GM19468 (cell line): ENCODE data around the gene ADGRL2.

Experiments used
- ATAC-seq: cut with Tn5 transposase; IDR thresholded peaks from one replicate; pipeline ENCODE4 v1.9.1; 2021; ENCODE audit warnings: mild to moderate bottlenecking, moderate library complexity, moderate number of reproducible peaks; ENCODE audit not compliant: unreplicated experiment; ENCODE audit errors: extremely low read depth

Gene ADGRL2

GRCh38 chr1:81889166-81889565 lies 88.4 kb downstream of the ADGRL2 start:
- ATAC-seq = no peak

DNA sequence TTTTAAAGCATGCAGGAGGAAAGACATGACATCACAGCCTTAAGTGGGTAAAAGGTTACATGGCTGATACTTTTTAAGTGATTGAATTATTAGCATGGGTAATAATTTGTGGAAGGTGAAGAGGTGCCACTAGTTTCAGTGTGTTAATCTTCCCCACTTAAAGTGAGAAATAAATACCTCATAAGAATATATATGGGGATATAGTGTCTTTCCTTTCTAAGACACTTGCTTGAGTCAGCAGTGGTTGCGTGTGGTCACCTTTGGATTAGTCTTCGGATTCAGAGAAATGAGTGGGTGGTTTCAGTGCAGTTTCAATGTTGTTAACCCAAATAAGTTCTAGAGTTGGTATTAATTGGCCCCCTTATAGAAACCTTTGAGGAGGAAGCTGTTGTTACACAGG lies 94.1 kb downstream of the ADGRL2 start:
- no peak for ATAC-seq

GRCh38 chr1:81899214-81899821 lies 98.6 kb downstream of the ADGRL2 start:
- ATAC-seq = no peak

GRCh38 chr1:81907575-81907974 lies 106.8 kb downstream of the ADGRL2 start:
- no peak for ATAC-seq

- ATAC-seq = no peak
Observed at GRCh38 chr1:81912383-81912782, 111.6 kb downstream of the ADGRL2 start.

DNA sequence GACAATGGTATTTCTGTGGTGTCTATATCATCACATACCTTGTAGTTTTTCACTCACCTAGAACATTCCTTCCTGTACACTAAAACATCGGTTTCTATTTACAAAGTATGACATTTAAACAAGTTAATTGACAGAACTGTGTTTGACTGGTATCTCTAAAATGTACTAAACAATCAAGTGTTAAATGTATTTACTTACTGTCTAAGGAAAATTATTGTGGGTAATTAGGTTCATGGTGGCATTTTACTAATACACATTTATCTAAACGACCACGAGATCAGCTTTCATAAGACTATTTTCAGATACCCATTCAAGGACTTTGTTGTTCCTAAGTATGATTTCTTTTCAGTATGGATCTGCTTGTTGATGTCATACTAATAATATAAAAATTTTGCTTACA lies 115.2 kb downstream of the ADGRL2 start:
- ATAC-seq = no peak

DNA sequence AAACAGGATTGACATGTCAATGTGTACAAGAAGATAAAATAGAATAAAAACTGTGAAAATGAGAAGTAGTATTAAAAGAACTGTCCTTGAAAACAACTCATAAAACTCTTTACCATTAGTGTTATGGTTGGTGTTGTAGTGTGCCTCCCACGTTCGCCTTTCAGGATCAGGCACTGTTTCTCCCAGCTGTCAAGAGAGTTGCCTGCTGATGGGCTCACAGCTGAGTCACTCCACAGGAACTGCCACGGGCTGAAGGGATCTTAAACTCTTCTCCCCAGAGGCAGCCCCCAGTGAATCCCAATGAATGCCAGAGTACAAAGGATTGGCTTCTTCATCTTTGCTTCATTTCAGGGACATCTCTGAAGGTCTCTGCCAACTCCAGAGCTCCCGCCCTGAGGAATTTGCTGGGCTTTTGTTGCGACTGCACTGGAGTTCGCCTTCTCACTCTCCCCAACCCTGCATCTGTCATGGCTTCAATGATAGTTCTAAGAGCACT lies 119.6 kb downstream of the ADGRL2 start:
- no peak for ATAC-seq

- no peak for ATAC-seq
Observed at GRCh38 chr1:81920886-81921285, 120.2 kb downstream of the ADGRL2 start.

DNA sequence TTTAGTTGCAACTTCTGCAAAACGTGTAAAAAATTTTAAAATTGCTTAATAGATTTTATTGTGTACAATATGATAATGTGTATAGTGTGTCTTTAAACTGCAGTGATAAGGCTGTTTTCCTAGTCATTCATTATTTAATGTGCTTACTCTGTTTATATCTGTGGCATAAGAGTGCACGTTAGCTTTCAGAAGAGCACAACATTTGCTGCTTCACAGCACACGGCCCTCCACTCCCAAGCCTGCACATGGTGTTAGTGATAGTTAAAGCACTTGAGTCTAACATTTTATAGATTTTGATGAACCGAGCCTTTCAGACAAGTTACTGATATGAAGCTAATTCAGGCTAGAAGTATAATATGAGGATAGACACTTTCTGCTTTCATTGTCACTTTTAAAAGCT lies 120.6 kb downstream of the ADGRL2 start:
- no peak for ATAC-seq

GRCh38 chr1:81921851-81922462 lies 121.2 kb downstream of the ADGRL2 start:
- ATAC-seq = no peak

DNA sequence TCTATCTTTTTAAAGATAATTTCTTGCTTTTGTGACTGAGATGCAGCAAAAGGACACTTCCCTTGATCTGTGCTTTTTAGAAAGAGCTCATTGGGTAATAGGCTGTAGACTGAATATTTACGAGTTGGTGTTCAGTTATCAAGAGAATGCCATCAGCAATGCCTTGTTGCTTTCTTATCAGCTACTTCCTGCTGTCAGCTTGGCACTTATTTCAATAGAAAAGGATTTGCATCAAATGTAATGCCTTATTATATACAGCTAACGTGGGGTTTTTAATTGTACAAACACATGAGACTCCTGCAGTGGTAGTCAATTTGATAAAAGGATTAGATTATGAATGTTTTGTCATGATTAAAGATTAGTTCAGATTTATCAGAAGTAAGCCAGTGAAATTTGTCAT lies 122.2 kb downstream of the ADGRL2 start:
- no peak for ATAC-seq

DNA sequence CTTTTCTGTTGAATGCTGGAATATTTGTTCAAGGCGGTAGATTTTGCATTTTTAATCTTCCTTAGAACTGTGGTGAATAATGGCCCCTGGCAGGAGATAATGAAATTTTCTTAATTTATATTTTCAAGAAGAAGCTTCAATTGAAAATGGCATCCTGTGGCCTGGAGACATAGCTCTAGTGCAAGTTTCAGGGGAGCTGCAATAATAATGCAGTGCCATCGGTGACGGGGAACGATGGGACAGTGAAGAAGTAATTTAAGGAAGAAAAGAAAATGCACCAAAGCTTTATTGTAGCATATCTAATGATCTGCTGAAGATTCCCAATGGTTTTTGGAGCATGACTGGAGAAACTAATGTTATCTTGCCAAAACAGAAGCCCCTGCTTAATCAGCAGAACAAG lies 128.4 kb downstream of the ADGRL2 start:
- ATAC-seq = no peak

GRCh38 chr1:81936853-81937252 lies 136.1 kb downstream of the ADGRL2 start:
- ATAC-seq = no peak

- no peak for ATAC-seq
Observed at GRCh38 chr1:81937791-81938450, 137.2 kb downstream of the ADGRL2 start.

GRCh38 chr1:81948495-81948894 lies 147.8 kb downstream of the ADGRL2 start:
- ATAC-seq = no peak

DNA sequence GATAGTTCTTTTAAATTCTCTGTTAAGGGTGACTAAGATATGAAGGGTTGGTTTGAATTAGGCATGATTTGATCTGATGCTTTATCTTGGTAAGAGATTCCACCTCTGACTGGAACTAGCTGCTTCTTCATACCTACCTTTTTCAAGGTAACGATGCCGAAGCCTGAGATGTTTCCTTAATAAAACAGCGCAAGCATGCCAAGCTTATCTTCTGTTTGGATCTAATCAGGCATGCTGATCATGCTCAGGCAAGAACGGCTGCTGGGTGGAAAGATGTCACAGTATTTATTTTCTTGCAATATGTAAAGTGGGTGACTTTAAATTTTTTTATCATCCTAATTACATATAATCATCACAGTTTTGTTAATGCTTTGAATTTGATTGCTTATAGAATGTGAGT lies 148.7 kb downstream of the ADGRL2 start:
- ATAC-seq = no peak

GRCh38 chr1:81950037-81950436 lies 149.3 kb downstream of the ADGRL2 start:
- no peak for ATAC-seq

DNA sequence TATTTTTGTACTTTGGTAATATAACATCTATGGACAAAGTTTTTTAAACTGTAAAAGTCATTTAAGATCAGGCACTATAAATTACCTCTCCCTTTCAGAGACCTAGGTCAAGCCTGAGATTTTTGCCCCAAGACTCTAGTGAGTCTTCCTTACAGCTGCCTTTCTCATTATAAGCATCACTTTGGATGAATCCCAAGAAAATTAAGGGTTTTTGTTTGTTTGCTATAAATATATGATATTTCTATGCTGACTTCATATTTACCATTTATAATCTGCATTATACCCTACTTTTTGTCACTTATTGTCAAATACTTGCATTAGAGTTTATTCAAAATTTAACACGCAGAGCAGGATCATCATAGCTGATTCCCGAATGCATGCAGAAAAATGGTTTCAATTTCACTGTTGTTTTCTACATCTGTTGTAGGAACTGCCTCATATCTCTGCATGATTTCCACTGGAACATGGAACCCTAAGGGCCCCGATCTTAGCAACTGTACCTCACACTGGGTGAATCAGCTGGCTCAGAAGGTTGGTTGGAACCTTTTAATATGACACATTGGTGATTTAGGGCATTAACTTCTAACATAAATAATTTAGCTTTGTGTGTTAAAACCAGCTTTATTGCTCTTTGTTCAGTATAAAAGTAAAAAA lies 150.0 kb downstream of the ADGRL2 start:
- ATAC-seq = no peak

- ATAC-seq = no peak
Observed at GRCh38 chr1:81954534-81955020, 153.8 kb downstream of the ADGRL2 start.

- no peak for ATAC-seq
Observed at GRCh38 chr1:81967951-81968350, 167.2 kb downstream of the ADGRL2 start.

- ATAC-seq = no peak
Observed at GRCh38 chr1:81970416-81970815, 169.7 kb downstream of the ADGRL2 start.
